GM19240 (cell line): Measurements from ENCODE around the gene SULF2.

Source experiments
- DNase-seq: peaks from one replicate; pipeline ENCODE4 v3.0.0; 2011; ENCODE audit warnings: low spot score; ENCODE audit not compliant: insufficient read length

The SULF2 gene

GRCh38 chr20:47654370-47654769 is 130.9 kb downstream of the SULF2 start:
- no peak for DNase-seq

GRCh38 chr20:47653869-47654268 is 131.4 kb downstream of the SULF2 start:
- DNase-seq: no peak

- no peak for DNase-seq
Measured at GRCh38 chr20:47652794-47653193, 132.5 kb downstream of the SULF2 start.

- DNase-seq: no peak
Measured at GRCh38 chr20:47652301-47652700, 133.0 kb downstream of the SULF2 start.

- no peak for DNase-seq
Measured at GRCh38 chr20:47648943-47649342, 136.3 kb downstream of the SULF2 start.

GRCh38 chr20:47647994-47648393 is 137.3 kb downstream of the SULF2 start:
- no peak for DNase-seq

GRCh38 chr20:47645632-47646031 is 139.6 kb downstream of the SULF2 start:
- no peak for DNase-seq

- no peak for DNase-seq
Measured at GRCh38 chr20:47642624-47643023, 142.7 kb downstream of the SULF2 start.

GRCh38 chr20:47642118-47642517 is 143.2 kb downstream of the SULF2 start:
- no peak for DNase-seq

- DNase-seq: no peak
Measured at GRCh38 chr20:47638851-47639250, 146.4 kb downstream of the SULF2 start.

GRCh38 chr20:47635256-47635655 is 150.0 kb downstream of the SULF2 start:
- DNase-seq: no peak

GRCh38 chr20:47631078-47631477 is 154.2 kb downstream of the SULF2 start:
- no peak for DNase-seq

- DNase-seq: no peak
Measured at GRCh38 chr20:47629907-47630306, 155.4 kb downstream of the SULF2 start.

GRCh38 chr20:47627540-47627939 is 157.7 kb downstream of the SULF2 start:
- DNase-seq: no peak

- DNase-seq: no peak
Measured at GRCh38 chr20:47623206-47623605, 162.1 kb downstream of the SULF2 start.

- no peak for DNase-seq
Measured at GRCh38 chr20:47622118-47622665, 163.1 kb downstream of the SULF2 start.

GRCh38 chr20:47620808-47621805 is 164.2 kb downstream of the SULF2 start:
- DNase-seq: no peak

- no peak for DNase-seq
Measured at GRCh38 chr20:47618479-47618878, 166.8 kb downstream of the SULF2 start.

- DNase-seq: no peak
Measured at GRCh38 chr20:47614703-47615309, 170.5 kb downstream of the SULF2 start.

GRCh38 chr20:47612670-47613069 is 172.6 kb downstream of the SULF2 start:
- DNase-seq: no peak

- DNase-seq: no peak
Measured at GRCh38 chr20:47611785-47612184, 173.5 kb downstream of the SULF2 start.

GRCh38 chr20:47610945-47611250 is 174.4 kb downstream of the SULF2 start:
- DNase-seq: no peak
